HG03520 (cell line): Measurements from ENCODE around the gene NDUFC2.
"Not testable (repeated sequence)": the region's sequence is repeated elsewhere in the genome, so short reads cannot be mapped to it uniquely, and the experiment has no call there.

ENCODE experiments used
- ATAC-seq: cut with Tn5 transposase; IDR thresholded peaks from one replicate; pipeline ENCODE4 v1.9.1; 2021; ENCODE audit warnings: mild to moderate bottlenecking, moderate library complexity; ENCODE audit not compliant: unreplicated experiment

NDUFC2 gene

DNA sequence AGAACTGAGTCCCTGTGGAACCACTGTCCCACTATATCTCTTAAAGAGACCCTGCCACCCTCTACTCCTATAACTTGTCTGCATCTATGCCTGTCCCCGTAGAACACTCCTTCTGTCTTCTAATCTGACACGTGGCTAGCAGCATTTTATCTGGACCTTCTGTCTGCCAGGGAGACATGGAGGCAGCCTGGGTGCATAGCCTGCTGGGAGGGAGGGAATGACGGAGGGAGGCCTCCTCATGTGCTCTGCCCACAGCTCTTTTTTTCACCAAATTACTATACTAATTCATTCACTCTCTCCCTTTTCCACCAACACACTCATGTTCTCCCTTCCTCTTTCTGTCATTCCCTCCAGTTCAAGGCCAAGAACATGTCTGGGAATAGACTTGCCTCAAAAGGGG lies 23.6 kb downstream of the NDUFC2 start:
- ATAC-seq = no peak

DNA sequence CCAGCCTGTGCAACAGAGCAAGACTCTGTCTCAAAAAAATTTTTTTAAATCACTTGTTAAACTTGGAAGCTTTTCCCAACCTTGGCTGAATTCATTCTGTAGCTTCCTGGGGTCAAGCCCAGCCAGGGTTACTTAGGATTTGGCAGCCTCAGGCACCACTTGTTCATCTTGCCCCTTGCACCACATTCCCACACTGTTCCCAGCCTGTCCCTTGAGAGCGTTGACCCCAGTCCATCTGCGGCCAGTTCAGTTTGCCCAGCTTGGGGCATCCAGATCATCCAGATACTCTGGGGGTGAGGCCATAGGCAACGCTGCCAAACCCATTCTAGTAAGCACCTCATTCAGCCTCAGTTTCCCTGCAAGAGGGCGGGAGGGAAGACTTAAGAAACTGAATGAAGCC lies 24.7 kb downstream of the NDUFC2 start:
- no peak for ATAC-seq

GRCh38 chr11:78050964-78051831 lies 28.5 kb downstream of the NDUFC2 start:
- no peak for ATAC-seq

GRCh38 chr11:78049348-78049747 lies 30.3 kb downstream of the NDUFC2 start:
- no peak for ATAC-seq

DNA sequence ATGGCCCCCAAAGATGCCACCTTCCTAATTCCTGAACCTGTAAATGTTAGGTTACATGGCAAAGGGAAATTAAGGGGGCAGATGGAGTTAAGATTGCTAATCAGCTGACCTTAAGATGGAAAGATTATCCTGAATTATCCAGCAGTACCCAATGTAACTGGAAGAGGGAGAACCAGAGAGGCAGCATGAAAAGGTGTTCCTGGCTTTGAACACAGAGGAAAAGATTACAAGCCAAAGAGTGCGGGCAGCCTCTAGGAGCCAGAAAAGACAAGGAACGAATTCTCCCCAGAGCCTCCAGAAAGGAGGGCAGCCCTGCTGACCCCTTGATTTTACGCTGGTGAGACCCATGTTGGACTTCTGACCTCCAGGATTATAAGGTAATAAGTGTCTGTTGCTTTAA lies 31.1 kb downstream of the NDUFC2 start:
- ATAC-seq = no peak

DNA sequence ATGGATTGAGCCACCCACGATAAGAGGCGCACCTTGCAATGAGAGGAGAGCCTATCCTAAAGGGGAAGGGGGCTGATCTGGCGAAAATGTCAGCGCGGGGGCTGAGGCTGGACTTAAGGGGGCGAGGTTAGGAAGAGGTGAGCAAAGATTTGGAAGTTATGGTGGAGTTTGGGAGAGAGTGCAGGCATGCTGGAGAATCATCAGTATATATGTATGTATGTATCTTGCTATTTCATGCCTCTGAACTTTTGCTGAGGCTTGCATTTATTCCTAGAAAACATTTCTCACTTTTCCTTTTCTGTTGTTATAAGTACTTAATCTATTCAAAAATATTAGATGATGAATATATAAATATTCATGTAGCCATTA lies 33.2 kb downstream of the NDUFC2 start:
- no peak for ATAC-seq

- ATAC-seq = peak; percentile 71
These were observed 33.7 kb downstream of the NDUFC2 start for GRCh38 chr11:78045851-78046485.

GRCh38 chr11:78044706-78045105 lies 35.0 kb downstream of the NDUFC2 start:
- no peak for ATAC-seq

DNA sequence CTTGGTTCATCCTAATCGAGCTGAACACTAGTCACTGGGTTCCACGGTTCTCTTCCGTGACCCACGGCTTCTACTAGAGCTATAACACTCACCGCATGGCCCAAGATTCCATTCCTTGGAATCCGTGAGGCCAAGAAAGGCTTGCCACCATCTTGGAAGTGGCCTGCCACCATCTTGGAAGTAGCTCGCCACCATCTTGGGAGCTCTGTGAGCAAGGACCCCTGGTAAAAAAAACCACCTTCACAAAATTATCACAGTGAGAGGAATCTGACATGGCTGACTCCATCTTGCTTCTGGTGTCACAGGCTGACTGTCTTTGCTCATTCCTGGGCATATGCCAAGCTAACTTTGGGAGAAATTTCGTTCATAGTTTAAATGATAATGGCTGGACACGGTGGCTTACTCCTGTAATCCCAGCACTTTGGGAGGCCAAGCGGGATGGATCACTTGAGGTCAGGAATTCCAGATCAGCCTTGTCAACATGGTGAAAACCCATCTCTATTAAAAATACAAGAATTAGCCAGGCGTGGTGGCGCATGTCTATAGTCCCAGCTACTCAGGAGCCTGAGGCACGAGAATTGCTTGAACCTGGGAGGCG lies 37.7 kb downstream of the NDUFC2 start:
- no peak for ATAC-seq

- ATAC-seq = not testable (repeated sequence)
These were observed 38.3 kb downstream of the NDUFC2 start for GRCh38 chr11:78041380-78041719.

- ATAC-seq = no peak
These were observed 38.8 kb downstream of the NDUFC2 start for GRCh38 chr11:78040691-78041379.

DNA sequence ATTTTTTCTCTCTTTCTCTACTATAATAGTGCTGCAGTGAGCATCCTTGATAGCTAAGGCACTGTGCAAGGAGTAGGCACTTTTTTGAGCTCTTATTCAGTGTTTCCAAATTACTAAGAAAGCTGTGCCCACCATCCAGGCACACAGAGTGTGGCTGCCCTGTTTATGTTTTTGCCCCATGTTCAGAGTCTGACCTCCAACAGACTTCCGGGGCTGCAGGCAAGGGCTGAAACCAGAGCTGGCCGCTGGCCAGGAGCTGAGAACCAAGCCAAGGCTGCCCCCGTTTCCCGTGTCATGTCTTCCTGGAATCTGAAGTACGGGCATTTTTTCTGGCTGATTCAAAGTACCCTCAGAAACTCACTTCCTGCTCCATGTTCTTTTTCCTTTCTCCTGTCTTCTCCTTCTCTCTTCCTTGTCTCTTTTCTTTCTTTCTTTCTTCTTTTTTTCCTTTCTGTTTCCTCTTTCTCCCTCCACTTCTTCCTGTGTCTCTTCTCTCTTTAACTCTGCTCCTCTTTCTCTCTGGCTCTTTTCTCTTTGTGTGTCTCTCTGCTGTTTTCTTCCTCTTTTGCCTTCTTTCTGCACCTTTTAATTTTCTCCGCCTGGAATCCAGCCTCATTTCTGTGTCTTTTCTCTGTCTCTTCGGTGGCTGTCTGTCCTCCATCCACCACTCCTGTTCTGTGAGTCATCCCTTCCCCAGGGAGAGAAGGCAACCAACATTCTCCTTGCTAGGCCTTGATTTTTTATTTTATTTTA lies 39.6 kb downstream of the NDUFC2 start:
- ATAC-seq = no peak

DNA sequence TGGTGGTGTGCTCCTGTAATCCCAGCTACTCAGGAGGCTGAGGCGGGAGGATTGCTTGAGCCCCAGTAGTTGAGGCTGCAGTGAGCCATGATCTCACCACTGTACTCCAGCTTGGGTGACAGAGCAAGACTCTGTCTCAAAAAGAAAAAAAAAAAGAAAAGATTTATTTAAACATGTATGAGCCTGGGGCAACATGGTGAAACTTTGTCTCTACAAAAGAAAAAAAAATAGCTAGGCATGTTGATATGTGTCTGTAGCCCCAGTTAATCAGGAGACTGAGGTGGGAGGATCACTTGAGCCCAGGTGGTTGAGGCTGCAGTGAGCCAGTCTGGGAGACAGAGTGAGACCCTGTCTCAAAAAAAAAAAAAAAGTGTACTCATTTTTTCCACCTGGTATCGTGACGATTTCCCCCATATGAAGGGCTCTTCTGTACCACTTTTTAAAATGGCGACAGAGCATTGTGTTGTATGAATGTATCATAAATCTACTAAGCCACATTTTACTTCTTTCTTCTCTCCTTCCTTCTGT lies 40.2 kb downstream of the NDUFC2 start:
- ATAC-seq = no peak

GRCh38 chr11:78038697-78039313 lies 40.9 kb downstream of the NDUFC2 start:
- no peak for ATAC-seq

- ATAC-seq = no peak
These were observed 41.6 kb downstream of the NDUFC2 start for GRCh38 chr11:78037825-78038620.

DNA sequence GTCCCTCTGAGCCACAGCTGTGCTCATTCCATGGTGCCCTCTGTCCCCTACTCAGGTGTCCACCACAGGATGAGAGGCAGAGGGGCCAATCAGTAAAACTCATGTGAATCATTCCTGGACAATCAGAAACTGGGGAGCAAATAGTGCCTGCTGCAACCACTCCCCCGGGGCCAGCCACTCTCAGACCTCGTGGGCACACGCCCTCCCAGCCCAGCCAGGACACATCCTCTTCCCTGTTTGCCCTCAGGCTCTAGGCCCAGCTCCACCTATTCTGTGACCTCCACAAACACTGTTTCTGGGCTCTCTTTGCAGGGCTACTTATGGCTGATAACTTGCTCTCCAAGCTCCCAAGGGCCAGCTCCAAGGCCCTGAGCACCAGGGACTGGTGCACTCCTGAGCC lies 42.6 kb downstream of the NDUFC2 start:
- ATAC-seq = no peak

DNA sequence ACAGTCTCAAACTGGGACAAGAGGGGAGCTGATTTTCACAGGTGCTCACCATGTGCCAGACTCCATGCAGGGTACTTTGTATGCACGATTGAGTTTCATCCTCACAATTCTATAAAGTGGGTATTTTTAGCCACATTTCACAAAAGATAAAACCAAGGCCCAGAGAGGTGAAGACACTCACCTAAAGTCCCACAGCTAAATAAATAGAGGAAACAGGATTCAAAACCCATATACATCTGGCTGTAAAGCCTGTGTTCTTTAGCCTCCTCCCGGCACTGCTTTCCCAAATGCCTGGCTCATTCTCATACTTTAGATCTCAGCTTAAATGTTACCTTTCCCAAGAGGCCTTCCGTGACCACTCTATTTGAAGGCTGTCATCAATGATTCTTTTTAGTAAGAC lies 43.3 kb downstream of the NDUFC2 start:
- no peak for ATAC-seq

- ATAC-seq = no peak
These were observed 45.0 kb downstream of the NDUFC2 start for GRCh38 chr11:78034623-78035022.

GRCh38 chr11:78033040-78033439 lies 46.6 kb downstream of the NDUFC2 start:
- ATAC-seq = no peak
